Stimulated activated CD4-positive, alpha-beta T cell treated with anti-CD3 and anti-CD28 coated beads, Interleukin-1b, Interleukin-23, amount 100 ng/mL, for 4 hours (primary cell): Measurements from ENCODE around the gene ZDHHC7.
"Not testable (repeated sequence)": the region's sequence is repeated elsewhere in the genome, so short reads cannot be mapped to it uniquely, and the experiment has no call there.

Experiments used
- DNase-seq, 2 donors: peaks; one replicate each; pipeline ENCODE4 v3.0.0-alpha.2; 2020; ENCODE audit warnings: low read depth in 2 of 2

Gene ZDHHC7, protein sequence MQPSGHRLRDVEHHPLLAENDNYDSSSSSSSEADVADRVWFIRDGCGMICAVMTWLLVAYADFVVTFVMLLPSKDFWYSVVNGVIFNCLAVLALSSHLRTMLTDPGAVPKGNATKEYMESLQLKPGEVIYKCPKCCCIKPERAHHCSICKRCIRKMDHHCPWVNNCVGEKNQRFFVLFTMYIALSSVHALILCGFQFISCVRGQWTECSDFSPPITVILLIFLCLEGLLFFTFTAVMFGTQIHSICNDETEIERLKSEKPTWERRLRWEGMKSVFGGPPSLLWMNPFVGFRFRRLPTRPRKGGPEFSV

DNA sequence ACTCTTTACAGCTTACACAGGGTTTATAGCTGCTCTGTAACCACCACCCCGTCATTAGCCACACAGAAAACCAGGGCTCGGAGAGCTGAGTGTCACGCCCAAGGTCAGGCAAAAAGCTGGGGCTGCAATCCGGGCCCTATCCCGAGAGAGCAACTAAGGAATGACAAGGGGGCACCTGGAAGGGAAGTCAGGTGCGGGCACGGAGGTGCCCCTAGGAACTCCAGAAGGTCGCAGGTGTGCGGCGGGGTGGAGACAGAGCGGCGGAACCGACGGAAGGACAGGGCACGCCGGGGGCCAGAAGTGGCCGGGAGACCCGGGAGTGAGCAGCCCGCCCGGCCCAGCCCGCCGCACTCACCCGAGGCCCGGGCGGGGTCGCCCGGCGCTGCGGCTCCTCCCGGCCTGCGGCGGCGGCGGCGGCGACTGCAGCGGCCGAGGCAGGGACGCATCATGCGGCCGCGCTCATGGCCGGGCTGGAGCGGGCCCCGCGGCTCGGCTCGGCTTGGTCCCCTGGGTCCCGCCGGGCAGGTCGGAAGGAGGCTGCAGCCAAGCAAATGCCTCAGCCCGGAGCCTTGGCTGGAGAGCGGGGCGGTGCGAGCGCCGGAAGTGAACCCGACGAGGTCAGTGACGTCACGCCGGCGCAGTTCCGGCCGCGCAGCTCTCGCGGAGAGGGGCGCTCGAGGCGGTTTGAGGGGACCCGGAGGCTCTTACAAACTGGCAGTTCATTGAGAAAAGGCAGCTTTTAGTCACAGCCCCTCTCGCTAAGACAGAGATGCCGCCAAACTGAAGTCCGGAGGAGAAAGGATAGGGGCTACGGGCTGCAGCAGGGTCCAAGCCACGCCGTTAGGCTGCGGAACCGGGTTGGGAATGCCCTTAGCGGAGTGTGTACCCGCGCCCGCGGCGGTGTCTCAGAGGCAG lies at the start of gene ZDHHC7:
TSS of gene ZDHHC7 (minus strand) at position 605 of the 915 bp plus-strand sequence. CDS start 20,917 bp downstream, outside the sequence.
- peak; percentile 79 to 82 for DNase-seq

DNA sequence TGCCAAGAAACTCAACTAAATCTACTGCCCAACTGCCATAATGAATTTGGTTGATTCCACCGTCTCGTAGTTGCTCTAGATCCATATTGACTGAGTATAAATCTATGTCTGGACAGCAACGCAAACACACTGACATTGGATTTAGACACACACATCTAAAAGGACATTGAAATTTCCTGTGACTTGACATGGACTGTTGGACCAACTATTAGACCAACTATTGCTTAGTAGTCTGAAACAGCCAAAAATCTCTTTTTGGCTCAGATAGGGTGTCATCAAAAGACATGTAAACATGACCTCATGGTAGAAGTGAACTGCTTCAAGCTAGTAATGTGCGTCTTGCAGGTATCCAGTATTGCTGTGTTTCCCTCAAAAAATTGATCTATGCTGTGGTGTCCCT lies 47.6 kb upstream of the ZDHHC7 start:
- no peak for DNase-seq

DNA sequence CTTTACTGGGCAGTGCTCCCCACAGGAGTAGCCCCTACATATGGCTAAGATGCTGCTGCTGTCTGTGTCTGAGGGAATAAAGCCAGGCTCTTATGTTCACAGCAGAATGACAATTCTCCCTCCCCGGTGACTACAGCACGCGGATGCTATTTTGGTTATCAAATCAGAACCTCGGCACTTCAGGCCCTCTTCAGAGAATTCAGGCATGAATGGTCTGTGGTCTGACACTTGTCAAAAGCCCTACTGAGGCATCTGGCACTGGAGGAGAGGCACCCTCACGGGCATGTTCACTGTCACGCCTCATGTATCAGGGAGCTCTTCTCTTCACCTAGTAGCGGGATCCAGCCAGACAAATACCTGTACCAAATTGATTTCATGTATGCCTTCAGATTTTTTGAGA lies 46.6 kb upstream of the ZDHHC7 start:
- DNase-seq: no peak

DNA sequence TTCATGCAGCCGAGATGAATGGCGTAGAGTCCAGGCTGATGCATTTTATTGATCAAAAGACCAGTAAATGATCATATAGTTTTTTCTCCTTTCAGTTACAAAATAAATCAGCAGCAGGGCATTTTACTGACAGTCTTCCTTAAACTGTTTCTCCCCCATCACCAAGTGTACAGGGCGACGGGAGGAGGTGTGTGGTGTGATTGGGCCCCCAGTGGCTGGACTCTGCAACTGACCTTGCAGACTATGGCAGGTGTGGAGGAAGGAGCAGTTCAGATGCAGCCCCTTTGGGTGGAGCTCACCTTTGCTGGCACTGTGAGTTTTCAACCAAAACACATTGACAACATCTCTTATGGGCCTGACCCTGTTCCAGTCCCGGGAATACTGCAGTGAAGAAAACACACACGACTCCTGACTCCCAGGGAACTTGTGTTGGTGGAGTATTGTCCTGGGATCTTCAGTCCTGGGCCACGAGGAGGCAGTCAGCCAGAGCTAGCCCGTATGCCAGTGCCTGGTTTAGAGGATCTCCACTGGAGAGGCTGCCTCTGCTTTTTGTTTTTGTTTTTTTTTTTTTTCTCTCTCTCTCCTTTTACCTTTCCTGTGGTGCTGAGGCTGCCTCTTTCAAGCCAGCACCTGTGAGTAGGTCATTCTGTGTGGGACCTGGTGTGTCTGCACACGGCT lies 46.0 kb upstream of the ZDHHC7 start:
- DNase-seq: no peak

DNA sequence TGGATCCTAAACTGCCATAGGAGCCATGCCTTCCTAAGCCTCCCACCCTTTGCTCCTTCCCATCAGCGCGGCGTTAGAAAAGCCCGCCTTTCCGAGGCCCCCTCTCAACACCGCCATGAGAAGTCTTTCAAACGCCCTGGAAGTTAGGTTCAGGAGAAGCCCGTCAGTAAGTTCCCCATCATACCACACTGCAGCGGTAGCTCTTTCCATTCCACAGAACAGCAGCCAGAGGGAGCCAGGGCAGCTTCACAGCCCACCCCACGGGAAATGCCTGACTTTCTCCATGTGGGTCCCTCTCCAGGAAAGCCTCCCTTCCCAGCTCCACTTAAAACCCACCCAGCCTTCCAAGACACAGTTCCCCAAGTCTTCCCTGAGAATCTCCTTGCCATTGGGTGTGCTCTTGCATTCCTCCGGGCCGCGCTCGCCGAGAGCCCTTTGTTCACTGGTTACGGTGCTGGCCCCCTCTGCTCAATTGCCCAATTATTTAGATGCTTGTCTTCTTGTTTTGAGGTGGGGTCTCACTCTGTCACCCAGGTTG lies 44.9 kb upstream of the ZDHHC7 start:
- DNase-seq: no peak

DNA sequence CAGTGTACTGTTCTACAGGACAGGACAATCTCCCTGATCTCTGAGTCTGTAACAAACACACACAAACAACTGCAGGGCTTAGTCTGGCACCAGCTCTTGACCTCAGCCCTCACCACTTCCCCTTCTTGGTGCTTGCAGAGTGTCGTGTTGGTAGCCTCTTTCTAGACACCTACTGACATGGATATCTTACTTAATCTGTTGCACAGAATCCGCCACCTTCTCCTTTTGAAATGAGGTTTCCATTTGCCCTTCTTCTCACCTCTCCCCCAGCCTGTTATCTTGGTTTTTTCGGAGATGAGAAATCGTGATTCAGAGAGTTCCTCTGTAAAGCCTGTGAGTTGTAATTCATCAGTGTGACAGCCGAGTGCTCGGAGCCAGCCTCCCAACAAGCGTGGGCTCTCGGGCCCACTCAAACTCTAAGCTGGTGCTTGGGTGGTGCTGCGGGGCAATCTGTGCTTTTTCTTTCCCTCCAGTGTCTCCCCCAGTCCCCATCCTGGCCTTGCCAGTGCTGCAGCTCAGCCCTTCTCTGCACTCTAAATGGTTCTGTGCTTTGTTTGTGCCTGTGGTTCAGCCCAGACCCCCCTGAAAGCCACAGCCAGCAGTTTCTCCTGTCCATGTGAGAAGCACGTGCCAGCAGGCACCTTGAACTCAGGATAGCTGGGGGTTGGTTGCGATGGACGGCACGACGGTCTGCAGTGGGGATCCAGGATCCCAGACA lies 44.3 kb upstream of the ZDHHC7 start:
- DNase-seq: peak; percentile 35 to 45

DNA sequence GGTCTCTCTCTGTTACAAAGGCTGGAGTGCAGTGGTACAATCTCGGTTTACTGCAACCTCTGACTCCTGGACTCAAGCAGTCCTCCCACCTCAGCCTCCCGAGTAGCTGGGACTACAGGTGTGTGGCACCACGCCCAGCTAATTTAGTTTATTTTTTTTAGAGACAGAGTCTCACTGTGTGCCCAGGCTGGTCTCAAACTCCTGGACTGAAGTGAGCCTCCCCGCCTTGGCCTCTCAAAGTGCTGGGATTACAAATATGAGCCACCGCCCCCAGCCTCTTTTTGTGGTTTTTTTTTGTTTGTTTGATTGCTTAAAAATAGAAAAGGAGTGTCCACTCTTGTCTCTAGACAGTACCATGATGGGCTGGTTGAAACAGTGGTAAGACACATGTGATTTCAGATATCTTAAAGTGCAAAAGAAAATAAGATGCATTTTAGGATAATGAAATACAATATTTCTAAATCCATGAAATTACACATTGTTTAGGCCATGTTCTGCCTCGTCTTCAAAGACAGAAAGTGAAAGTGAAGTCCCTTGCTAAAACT lies 43.7 kb upstream of the ZDHHC7 start:
- no peak for DNase-seq

DNA sequence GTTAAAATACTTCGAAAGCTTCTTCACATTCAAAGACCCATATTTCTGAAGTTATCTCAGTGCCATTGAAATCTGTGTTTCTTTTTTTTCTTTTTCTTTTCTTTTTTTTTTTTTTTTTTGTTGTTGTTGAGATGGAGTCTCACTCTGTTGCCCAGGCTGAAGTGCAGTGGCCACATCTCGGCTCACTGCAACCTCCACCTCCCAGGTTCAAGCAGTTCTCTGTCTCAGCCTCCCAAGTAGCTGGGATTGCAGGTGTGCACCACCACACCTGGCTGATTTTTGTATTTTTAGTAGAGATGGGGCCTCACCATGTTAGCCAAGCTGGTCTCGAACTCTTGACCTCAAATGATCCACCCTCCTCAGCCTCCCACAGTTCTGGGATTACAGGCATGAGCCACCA lies 43.0 kb upstream of the ZDHHC7 start:
- not testable (repeated sequence) for DNase-seq

DNA sequence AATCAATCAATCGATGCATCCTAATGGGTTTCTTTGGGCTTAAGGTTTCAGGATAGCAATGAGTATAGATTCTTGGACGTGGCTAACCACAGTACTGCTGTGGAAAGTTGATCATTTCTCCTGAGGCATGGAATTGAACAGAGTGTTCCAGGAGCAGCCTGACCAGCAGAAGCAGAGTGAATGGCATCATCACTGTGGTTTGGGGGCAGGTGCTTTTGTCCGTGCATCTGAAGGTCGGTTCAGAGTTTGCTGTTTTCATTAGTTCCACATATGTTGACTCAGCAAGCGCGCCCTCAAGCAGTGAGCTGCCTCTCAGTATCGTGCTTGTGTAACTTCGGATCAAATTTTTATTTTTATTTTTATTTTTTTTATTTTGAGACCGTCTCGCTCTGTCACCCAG lies 41.2 kb upstream of the ZDHHC7 start:
- DNase-seq: no peak

DNA sequence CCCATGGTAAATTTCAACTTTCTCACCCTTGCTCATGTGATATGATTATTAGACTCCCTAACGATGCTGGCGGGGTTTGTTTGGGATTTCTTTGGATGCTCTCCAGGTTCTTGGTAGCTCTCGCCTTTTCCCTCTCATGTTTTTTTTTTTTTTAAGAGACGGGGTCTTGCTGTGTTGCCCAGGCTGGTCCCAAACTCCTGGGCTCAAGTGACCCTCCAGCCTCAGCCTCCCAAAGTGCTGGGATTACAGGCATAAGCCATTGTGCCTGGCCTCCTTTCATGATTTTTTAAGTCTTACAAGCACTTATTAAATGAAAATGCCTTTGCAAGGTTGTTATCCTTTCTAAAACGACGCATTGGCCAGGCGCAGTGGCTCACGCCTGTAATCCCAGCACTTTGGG lies 40.3 kb upstream of the ZDHHC7 start:
- DNase-seq: no peak

DNA sequence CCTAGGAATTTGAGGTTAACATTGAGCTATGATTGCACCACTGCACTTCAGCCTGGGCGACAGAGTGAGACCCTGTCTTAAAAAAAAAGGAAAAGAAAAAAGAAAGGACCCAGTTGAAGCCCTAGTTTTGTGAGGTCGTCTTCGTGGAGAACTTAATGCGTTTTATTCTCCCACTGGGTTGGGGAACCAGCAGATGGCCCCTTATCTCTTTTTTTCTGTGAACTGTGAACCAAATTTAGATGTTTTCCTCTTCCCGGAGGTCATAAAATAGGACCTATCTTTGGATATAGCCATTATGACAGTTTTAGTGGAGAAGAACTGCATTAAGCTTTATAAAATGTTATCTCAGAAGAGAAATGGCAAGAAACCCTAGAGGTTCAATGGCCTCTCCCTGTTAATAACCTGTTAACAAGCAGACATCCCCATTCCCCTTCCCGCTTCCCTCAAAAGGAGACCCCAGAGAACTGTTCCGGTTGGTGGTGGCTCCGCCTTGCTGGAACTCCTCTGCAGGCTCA lies 39.8 kb upstream of the ZDHHC7 start:
- DNase-seq: no peak

DNA sequence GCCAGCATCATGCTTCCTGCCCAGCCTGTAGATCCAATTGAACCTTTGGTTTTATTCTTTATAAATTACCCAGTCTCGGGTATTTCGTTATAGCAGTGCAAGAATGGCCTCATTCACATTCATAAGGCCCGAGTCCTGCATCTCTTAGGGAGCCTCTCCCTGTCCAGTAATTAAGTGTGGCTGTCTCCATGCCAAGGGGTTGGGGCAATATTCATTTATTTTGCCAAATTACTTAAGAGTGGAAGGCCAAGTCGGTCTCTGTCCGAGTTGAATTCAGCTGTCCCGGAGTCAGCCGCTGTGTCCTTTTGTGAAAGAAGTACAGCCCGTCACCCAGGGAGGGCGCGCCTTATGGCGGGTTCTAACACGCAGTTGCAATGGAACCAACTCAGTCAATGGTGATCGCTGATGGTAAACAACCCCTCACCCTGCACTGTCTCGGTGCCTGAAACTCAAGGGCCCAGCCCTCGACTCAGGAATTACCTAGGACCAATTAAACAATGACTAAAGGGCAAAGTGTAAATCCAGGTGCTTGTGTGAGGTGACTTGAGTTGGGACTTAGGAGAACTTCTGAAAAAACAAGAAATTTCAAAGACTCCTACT lies 38.5 kb upstream of the ZDHHC7 start:
- DNase-seq: no peak

DNA sequence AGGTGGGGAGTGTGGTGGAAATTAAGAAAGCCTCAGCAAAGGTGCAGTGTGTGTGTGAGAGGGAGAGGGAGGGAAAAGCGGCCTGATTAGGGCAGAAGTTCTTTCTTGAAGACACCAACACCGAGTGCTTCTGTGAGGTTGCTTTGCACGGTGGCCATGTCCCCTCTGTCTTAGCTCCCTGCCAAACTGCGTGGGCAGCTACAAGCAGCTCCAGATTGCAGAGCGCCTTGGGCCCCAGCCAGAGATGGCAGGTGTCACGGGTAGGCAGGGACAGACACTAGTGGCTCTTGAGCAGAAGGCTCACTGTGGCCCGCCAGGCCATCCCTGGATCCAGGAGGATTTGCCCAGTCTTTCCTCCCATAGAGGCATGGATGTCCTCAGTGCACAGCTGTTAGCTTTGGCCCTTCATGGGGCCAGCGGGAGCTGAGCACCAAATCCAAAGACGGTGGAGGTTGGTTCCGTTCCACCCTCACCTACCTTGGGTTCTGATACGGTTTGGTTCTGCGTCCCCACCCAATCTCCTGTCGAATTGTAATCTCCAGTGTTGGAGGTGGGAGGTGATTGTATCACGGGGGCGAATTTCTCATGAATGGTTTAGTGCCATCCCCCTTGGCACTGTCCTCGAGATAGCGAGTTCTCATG lies 37.7 kb upstream of the ZDHHC7 start:
- DNase-seq: no peak

DNA sequence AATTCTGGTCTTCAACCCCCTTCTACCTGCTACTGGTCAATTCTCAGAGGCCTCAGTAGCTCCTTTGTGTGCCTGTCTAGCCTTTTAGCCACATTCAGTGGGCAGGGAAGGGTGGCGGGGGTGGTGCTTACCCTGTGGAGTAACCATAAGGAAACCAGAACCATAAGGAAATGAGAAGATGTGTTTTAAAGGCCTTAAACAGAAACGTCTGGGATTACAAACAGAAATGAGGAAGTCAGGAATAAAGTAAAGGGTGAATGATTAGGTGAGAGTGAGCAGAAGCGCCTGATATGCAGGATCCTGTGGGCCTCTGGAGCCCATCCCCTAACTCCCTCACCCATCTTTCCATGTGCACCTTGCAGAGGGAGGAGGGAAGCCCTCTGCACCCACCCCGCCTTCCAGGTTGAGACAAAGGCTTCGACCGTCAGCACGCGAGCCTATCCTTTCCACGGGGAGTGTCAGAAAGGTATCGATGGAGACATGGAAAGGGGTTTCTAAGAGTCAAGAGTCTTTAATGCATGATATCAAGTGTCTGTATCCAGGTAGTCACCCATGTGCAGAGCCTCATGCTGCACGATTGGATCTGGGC lies 36.6 kb upstream of the ZDHHC7 start:
- no peak for DNase-seq

DNA sequence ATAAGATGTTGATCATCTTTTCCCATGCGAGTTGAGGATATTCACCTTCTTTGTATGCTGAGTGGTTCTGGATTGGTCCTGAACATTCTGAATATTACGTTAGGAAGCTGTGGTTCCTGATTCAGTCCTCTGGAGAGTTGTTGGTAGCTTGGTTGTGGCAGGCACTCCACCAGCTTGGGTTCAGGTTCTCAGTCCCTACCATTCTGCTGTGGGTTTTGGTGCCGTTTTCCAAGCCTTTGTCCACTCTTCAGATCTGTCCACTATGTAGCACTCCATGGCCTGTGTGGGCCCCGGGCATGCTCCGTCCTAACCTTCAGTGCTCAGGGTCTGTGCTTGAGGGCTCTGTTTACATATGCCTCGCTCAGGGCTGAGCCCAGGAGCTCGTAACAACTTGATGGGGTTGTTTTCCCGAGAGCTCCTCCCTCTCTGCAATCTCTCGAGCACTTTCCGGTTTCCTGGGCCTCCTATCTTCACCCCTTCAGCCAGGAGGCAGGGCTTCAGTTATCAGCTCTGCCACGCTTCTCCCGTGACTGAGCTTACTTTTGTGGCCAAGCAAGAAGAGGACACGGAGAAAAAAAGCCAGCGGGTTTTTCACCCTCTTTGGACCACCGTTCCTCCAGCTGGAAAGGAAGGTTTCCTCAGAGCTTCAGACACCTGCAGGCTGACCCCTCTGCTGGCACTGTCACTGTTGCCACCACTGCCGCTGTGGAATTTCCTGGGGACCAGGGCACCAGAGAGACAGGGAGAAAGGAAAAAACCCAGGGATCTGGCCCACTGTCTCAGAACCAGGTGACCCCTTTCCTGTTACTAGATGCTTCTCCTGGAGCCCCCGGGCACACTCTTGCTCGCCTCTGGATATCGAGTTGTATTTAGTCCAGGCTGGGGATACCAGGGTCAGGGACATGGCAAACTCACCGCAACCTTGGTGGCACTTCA lies 35.9 kb upstream of the ZDHHC7 start:
- DNase-seq: no peak

DNA sequence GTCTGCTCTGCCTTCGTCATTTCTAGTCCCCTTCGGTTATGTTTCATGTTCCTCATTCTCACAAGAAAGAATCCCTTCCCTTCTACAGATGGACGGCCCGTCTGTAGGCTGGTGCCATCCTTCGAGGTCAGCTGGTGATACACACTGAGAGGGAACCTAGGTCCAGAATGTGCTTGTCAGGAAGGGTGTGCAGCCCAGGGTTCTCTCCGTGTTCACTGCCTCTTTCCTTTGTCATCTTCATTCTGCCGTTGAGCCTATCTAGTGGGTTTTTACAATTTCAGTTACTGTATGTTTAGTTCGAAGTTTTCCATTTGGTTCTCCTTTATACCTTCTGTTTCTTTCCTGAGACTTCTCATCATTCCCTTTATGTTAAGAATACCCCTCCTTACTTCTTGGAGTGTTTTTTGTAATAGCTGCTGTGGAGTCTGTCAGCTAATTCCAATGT lies 35.2 kb upstream of the ZDHHC7 start:
- DNase-seq: no peak

DNA sequence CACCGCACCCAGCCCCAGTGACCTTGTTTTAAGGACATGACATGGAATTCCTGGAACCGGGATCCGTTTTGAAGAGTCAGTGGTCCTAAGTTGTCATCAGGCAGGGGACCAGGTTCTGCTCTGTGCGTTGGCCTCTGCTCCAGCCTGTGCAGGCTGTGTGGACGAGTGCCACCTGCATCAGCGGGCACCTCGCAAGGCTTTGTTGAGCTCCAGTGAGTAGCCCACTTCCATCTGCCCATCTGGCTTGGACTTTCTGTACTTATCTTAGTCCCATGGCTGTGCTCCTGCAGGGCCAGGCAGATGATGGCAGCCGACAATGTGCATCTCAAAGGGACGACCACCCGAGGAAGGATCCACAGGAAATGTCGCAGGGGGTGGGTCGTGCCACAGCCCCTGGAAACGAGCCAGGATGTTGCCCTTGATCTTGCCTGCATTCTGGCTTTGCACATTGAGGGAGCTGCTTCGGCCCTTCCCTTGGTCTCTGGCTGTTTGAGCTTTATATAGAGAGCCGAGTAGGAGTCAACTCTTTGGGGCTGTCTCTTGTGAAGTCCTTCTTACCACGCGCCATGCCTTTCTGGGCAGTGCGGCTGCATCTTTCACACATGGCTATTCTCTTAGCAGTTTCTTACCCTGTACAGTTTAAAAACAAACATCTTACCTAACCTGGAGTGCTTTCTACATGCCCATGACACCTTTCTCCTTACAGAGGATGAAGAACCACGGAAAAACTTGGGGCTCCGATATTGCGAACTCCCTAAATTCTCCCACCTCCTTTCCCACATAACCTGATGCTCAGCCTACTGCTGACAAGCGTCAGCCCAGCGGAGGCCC lies 34.5 kb upstream of the ZDHHC7 start:
- DNase-seq: no peak

DNA sequence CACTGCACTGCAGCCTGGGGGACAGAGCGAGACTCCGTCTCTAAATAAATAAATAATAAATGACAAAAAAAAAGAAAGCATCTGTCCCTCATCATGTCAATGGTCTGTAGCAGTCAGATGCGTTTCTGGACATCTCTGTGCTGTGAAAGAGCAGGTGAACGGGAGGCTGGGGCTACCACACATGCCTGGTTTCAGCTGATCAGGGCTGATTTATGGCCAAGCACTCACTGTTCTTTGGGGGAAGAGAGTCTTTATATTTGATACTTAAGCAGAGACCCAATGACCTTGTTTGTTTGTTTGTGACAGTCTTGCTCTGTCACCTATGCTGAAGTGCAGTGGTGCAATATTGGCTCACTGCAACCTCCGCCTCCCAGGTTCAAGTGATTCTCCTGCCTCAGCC lies 33.7 kb upstream of the ZDHHC7 start:
- no peak for DNase-seq
